ENCODE data around the gene ITGA11.

Gene ITGA11

GRCh38 chr15:68370768-68371151 lies 61.2 kb downstream of the ITGA11 start:
- DNase-seq: no peak

DNA sequence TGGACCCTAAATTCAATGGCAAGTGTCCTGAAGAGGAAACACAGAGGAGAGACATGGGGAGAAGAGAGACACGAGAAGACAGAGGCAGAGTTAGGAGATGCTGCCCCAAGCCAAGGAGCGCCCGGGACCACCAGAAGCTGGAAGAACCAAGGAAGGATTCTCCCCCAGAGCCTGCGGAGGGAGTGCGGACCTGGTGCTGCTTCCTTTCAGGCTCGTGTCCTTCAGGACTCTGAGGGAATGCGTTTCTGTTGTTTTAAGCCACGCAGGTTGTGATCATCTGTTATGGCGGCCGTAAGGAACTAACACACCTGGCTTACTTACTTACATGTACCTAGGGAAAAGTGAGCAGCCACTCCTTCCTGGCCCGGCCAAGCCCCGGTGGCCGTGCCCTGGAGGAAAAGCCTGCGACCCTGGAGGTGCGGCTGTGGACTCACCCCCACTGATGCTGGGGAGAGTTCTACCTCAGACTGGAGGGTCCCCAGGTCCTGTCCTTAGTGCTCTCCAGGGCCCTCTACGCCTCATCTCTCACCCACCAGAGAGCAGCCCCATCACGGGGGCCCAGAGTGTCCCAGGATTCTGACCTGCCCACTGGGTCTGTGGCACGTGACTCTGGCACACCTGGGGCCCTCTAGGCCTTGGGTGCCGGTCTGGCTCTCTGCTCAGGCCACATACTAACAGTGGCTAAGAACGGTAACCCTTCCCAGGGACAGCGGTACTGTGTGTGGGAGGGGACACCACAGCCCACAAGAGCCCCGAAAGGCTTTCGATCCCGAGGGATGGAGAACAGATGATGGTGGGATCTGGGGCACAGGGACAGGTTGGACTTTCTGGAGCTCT lies 61.8 kb downstream of the ITGA11 start:
- DNase-seq: no peak

GRCh38 chr15:68368731-68369435 lies 63.1 kb downstream of the ITGA11 start:
- DNase-seq: no peak

GRCh38 chr15:68367992-68368391 lies 64.0 kb downstream of the ITGA11 start:
- DNase-seq: no peak

GRCh38 chr15:68367226-68367625 lies 64.7 kb downstream of the ITGA11 start:
- no peak for DNase-seq

GRCh38 chr15:68366314-68366713 lies 65.6 kb downstream of the ITGA11 start:
- DNase-seq: no peak

GRCh38 chr15:68365770-68366169 lies 66.2 kb downstream of the ITGA11 start:
- no peak for DNase-seq

- DNase-seq: no peak
Measured at GRCh38 chr15:68365140-68365745, 66.7 kb downstream of the ITGA11 start.

- no peak for DNase-seq
Measured at GRCh38 chr15:68364660-68365035, 67.3 kb downstream of the ITGA11 start.

DNA sequence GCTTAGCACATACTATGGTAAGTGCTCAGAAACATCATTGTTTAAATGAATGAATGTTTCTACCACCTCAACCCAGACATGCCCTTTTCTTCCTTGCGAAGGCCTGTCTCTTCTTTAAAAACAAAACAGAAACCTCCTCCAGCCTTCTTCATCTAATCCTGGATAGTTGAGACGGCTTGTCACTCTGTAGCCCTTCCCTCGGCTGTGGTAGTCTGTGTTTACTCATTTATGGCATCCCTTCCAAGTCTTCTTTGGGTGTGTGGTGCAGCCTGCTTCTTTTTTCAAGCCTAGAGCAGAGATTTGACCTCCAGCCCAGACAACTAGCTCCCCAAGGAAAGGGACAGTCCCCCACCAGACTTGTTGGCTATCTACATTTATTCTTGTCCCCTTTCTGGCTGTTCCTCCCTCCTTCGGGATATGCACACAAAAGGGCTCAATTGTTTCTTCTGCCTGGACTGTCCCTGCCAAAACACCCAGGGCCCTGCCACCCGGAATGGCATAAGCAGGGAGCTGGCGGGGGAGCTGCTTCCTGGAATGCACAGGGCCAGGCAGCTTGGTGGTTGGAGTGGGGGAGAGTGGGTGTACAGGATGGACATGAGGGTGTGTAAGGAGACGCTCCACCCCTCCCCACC lies 67.8 kb downstream of the ITGA11 start:
- no peak for DNase-seq

- no peak for DNase-seq
Measured at GRCh38 chr15:68363353-68363752, 68.6 kb downstream of the ITGA11 start.

- no peak for DNase-seq
Measured at GRCh38 chr15:68362537-68363126, 69.3 kb downstream of the ITGA11 start.

DNA sequence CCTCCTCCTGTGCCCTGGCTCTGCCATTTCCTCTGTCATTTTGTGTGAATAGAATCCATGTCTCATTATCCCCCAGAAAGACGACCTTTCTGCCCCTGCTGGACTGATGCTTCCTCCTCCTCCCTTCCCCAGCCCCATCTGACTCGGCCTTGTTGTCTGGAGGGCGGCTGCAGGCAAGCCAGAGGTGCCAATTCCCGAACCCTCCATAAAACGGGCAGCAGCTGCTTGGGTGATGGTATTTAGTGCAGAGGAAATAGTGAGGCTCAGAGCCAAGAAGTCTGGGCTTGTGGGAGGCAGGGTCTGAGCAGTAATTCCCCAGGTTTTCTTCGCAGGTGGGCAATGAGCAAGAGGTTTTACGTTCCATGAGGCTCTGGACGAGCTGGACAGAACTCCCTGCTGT lies 71.2 kb downstream of the ITGA11 start:
- DNase-seq: no peak

- no peak for DNase-seq
Measured at GRCh38 chr15:68356778-68357177, 75.2 kb downstream of the ITGA11 start.

DNA sequence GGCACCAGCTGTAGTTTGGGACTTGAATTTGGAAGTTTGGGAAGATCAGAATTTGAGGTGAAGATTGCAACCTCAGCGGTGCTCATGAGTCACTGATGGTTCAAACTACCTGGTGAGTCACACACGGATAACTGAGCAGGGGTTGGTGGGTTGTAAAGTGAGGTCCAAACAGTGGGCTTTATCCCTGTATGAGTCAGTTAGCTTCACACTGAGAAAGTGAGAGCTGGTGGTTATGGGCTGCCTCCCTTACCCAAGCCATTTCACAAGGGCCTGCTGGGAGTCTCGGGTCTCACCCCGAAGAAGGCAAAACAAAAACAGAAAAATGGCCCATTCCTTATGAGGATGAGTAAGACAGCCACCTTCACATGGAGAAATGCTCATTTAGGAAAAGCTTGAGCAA lies 77.0 kb downstream of the ITGA11 start:
- no peak for DNase-seq

DNA sequence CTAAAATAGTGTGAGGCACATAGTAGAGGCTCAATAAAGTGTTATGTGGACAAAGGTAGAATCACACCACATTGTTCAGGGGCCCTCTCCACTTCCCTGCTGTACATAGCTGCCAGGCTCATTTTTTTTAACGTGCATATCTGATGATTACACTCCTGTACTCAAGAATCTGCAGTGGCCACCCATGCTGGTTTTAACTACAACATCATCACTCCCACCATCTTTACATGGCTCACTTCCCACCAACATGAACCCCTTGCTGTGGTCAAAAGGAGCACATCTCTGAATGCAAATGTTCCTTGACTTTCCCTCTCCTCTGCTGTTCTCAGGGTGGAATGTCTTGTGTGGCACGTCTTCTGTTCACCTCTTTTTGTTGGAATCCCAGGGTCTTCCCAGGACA lies 77.7 kb downstream of the ITGA11 start:
- no peak for DNase-seq

GRCh38 chr15:68353421-68354135 lies 78.4 kb downstream of the ITGA11 start:
- no peak for DNase-seq

DNA sequence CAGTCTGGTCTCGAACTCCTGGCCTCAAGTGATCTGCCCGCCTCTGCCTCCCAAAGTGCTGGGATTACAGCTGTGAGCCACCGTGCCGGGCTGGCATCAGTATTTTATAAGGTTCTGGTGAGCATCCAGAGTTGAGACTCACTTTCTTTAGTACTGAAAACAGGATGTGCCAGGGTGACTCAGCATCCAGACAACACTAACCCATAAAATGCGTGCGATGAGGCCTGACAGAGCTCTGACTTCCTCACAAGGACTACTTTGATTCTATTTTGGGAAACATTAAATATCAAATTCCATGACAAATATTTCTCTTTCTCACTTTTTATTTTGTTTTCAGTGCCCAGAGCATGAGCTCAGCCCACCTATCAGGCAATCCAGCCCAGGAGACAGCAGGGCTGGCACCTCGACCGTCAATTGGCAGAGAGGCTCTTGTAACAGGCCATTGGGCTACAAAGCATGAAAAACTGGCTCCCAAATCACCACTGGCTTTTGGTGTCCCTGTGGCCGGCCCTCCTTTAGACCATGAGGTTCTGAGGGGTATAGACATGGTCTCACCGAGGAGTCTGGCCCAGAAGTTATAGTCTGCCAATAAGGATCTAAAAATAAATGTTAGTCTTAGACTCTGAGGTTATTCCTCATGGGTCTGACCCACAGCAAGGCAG lies 79.4 kb downstream of the ITGA11 start:
- DNase-seq: no peak

- no peak for DNase-seq
Measured at GRCh38 chr15:68349151-68349550, 82.8 kb downstream of the ITGA11 start.

DNA sequence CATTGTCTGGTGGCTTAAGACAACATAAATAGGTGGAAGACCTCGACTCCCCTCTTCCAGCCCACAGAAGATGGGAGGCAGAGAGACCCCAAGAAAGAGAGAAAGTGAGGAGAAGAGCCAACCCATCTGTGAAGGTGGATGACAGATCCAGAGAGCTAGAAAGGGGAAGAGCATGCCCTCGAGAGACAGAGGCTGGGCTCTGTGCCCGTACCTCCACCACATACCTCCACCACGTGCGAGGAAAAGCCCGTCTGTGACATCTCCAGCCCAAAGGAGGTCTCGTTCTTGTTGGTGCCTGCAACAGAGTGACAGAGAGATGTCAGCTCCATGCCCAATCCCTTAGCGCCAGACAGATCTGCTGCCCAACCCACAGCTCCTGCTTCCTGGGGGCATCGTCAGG lies 83.4 kb downstream of the ITGA11 start:
- no peak for DNase-seq

- no peak for DNase-seq
Measured at GRCh38 chr15:68348081-68348480, 83.9 kb downstream of the ITGA11 start.

DNA sequence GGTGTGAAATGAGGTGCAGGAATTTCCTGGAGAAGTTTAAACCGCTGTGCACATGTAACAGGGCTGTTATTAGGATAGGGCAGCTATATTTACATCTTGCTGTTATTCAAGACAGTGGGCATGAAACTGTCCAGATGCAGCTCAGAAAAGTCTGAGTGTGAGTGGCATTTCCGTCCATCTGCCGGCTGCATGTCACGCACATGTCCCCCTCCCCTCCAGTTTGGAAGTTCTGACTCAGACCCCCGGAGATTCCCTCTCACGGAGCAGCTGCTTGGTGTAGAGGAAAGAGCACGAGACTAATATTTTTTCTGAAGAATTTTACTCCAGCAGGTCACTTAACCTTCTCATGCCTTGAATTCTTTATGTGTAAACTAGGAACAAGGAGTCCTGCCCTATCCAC lies 84.6 kb downstream of the ITGA11 start:
- no peak for DNase-seq

Measured in NCI-H1092 treated with DMSO at 0.1 percent for 48 hours (cell line).